ENCODE measurements around the gene E4F1.

DNA sequence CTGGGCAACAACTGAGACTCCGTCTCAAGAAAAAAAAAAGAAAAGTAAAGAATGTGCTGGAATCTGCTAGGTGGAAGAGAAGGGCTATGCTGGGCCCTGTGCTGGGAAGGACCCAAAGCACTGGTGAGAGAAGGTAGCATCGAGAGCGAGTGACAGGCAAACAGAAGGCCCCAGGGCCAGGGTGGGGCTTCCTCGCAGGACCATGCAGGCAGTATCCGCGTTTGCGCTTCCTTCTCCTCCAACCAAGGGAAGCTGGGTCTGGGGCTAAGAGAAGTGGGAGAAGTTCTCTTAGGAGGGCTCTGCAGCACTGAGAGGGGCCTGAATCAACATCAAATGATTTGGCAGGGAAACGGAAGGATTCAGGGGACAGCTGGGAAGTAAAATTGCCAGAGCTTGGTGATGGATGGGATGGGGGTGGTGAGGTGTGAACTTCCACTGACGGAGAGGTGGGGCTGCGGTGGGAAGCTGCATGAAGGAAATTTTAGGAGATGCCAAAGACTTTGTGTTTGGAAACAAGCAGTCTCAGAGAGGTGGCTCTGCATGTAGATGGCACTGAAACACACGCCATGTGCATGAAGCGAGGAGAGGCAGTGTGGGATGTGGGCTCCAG lies 33.2 kb downstream of the E4F1 start:
- TF ChIP-seq, protein P1, sequence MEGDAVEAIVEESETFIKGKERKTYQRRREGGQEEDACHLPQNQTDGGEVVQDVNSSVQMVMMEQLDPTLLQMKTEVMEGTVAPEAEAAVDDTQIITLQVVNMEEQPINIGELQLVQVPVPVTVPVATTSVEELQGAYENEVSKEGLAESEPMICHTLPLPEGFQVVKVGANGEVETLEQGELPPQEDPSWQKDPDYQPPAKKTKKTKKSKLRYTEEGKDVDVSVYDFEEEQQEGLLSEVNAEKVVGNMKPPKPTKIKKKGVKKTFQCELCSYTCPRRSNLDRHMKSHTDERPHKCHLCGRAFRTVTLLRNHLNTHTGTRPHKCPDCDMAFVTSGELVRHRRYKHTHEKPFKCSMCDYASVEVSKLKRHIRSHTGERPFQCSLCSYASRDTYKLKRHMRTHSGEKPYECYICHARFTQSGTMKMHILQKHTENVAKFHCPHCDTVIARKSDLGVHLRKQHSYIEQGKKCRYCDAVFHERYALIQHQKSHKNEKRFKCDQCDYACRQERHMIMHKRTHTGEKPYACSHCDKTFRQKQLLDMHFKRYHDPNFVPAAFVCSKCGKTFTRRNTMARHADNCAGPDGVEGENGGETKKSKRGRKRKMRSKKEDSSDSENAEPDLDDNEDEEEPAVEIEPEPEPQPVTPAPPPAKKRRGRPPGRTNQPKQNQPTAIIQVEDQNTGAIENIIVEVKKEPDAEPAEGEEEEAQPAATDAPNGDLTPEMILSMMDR (conservative IDR thresholded peaks at IDR 0.05; ENCODE audit: low read depth, low read length): no peak
- TF ChIP-seq EZH2 (IDR thresholded peaks at IDR 0.05; ENCODE audit: low read length, unreplicated experiment): no peak
- TF ChIP-seq EZH2phosphoT487 (IDR thresholded peaks at IDR 0.05; ENCODE audit: borderline replicate concordance, low read length): no peak
